PC-9 (cell line): Measurements from ENCODE around the gene RASSF3. TPM values are rescaled to one million over a fixed set of nuclear protein-coding genes. Genes with fewer than 3 reads are reported as not detected.

Experiments
- BruUV-seq: library from RNA; stranded (reverse); fragments of 400-500 nt; replicated peaks from 2 replicates; lab custom pipeline; 2021; lab: Mats Ljungman, UMichigan
- CTCF ChIA-PET: fragments of 300-600 bp; sonication (Branson Sonifier 250); formaldehyde crosslinking; loops from one replicate; lab custom pipeline; 2022; ENCODE audit warnings: antibody characterized with exemption; lab: Charles Lee
- POLR2A ChIA-PET: fragments of 300-600 bp; sonication (Branson Sonifier 250); formaldehyde crosslinking; loops from one replicate; lab custom pipeline; 2022; ENCODE audit warnings: antibody characterized with exemption; ENCODE audit not compliant: unreplicated experiment; lab: Charles Lee
- DNase-seq, 2 experiments: peaks; one replicate each; pipeline versions ENCODE4 v3.0.0 to v3.0.0-alpha.2; 2015 to 2022; ENCODE audit warnings: mixed read lengths in 1 of 2
- H2AFZ ChIP-seq: fragments of 200-600 bp; sonication (generic); 2 replicates; pipeline ENCODE4 v1.8.1; 2017; ENCODE audit warnings: antibody characterized with exemption
- H3F3A ChIP-seq: fragments of 200-600 bp; sonication (generic); 2 replicates; pipeline ENCODE4 v1.8.1; 2017; ENCODE audit warnings: antibody characterized with exemption, mild to moderate bottlenecking, low read depth; ENCODE audit not compliant: insufficient read depth
- H3K27ac ChIP-seq: fragments of 200-600 bp; sonication (generic); 2 replicates; pipeline ENCODE4 v1.6.1; 2016; ENCODE audit warnings: mixed run types
- H3K27me3 ChIP-seq: fragments of 200-600 bp; sonication (generic); 2 replicates; pipeline ENCODE4 v1.6.1; 2016; ENCODE audit warnings: low read depth, mixed run types; ENCODE audit not compliant: insufficient read depth
- H3K36me3 ChIP-seq: fragments of 200-600 bp; sonication (generic); 2 replicates; pipeline ENCODE4 v1.6.1; 2016; ENCODE audit warnings: low read depth, mixed run types
- H3K4me1 ChIP-seq: fragments of 200-600 bp; sonication (generic); replicated peaks from 2 replicates; pipeline ENCODE4 v1.6.1; 2016; ENCODE audit warnings: mixed run types; ENCODE audit not compliant: insufficient read depth
- H3K4me2 ChIP-seq: fragments of 200-600 bp; sonication (generic); 2 replicates; pipeline ENCODE4 v1.6.1; 2017; ENCODE audit warnings: mixed run types
- H3K4me3 ChIP-seq: fragments of 200-600 bp; sonication (generic); 2 replicates; pipeline ENCODE4 v1.6.1; 2016; ENCODE audit warnings: mixed run types
- H3K79me2 ChIP-seq: fragments of 200-600 bp; sonication (generic); 2 replicates; pipeline ENCODE4 v1.6.1; 2017; ENCODE audit warnings: low read depth, mixed run types
- H3K9me2 ChIP-seq: fragments of 200-600 bp; sonication (generic); 2 replicates; pipeline ENCODE4 v1.8.1; 2017; ENCODE audit warnings: mild to moderate bottlenecking; ENCODE audit not compliant: insufficient read depth
- H3K9me3 ChIP-seq: fragments of 200-600 bp; sonication (generic); 2 replicates; pipeline ENCODE4 v1.8.1; 2016; ENCODE audit warnings: low read depth; ENCODE audit not compliant: insufficient read depth
- H4K20me1 ChIP-seq: fragments of 200-600 bp; sonication (generic); 2 replicates; pipeline ENCODE4 v1.8.1; 2017; ENCODE audit not compliant: insufficient read depth
- CTCF ChIP-seq: fragments of 200-600 bp; sonication (generic); conservative IDR thresholded peaks from 2 replicates; pipeline ENCODE4 v1.6.1; 2017; ENCODE audit warnings: mixed run types, antibody characterized with exemption, mild to moderate bottlenecking, moderate library complexity
- EZH2 ChIP-seq: fragments of 200-600 bp; sonication (generic); IDR thresholded peaks from 2 replicates; pipeline ENCODE4 v1.8.0; 2017; ENCODE audit warnings: antibody characterized with exemption, low read depth
- intact Hi-C: fragments of 100-400 bp; cut with micrococcal nuclease; formaldehyde crosslinking; loops from one replicate; pipeline ENCODE4 v1.10.0; 2022; ENCODE audit not compliant: unreplicated experiment
- total RNA-seq: library from RNA; stranded (reverse); gene quantifications from 2 replicates; pipeline ENCODE4 v1.2.3, GENCODE V29; 2021

The RASSF3 gene
- total RNA-seq, 1 experiment from 2014 or later = 38.9 TPM

GRCh38 chr12:64587447-64587846, 22.8 kb upstream of the RASSF3 start:
- TF ChIP-seq CTCF (no peak), EZH2 (no peak)
- intact Hi-C loops = no loop called here
- Histone ChIP-seq H3K9me3 (no peaks in the 10 kb centered on the region), H3K79me2 (no peaks in the 10 kb centered on the region), H3K9me2 (no peaks in the 10 kb centered on the region), H3K4me1 (no peaks in the 10 kb centered on the region), H3K27ac (no peak overlapping the region), H3F3A (no peaks in the 10 kb centered on the region), H3K27me3 (no peaks in the 10 kb centered on the region), H4K20me1 (no peaks in the 10 kb centered on the region), H2AFZ (no peak overlapping the region), H3K4me3 (no peak overlapping the region), H3K4me2 (no peak overlapping the region), H3K36me3 (no peaks in the 10 kb centered on the region)
- ChIA-PET CTCF (no interaction called here), POLR2A (no interaction called here)
- no TSS peak for BruUV-seq
- no peak for DNase-seq

- no peak for TF ChIP-seq EZH2
- no peak for TF ChIP-seq CTCF
- BruUV-seq = no TSS peak
- Histone ChIP-seq H3K9me3 (no peaks in the 10 kb centered on the region), H3K4me2 (no peak overlapping the region), H3K4me3 (no peak overlapping the region), H3K9me2 (no peaks in the 10 kb centered on the region), H3K27ac (no peak overlapping the region), H2AFZ (no peak overlapping the region), H4K20me1 (no peaks in the 10 kb centered on the region), H3K27me3 (no peaks in the 10 kb centered on the region), H3K4me1 (no peaks in the 10 kb centered on the region), H3K79me2 (no peaks in the 10 kb centered on the region), H3F3A (no peaks in the 10 kb centered on the region), H3K36me3 (no peaks in the 10 kb centered on the region)
- ChIA-PET POLR2A (interaction anchor here (0.6 kb wide), 1 partner anchor 58 kb away, joined by 4 read pairs; no protein-coding TSS in a partner anchor), CTCF (no interaction called here)
- intact Hi-C loops = no loop called here
- no peak for DNase-seq
Observed at GRCh38 chr12:64590183-64590582, 20.1 kb upstream of the RASSF3 start.

- TF ChIP-seq EZH2 = no peak
- no peak for TF ChIP-seq CTCF
- no peak overlapping the region for H3K4me3 ChIP-seq
- no peaks in the 10 kb centered on the region for H3K9me2 ChIP-seq
- no peaks in the 10 kb centered on the region for H3K79me2 ChIP-seq
- DNase-seq = no peak
- POLR2A ChIA-PET = no interaction called here
- no peaks in the 10 kb centered on the region for H3K9me3 ChIP-seq
- CTCF ChIA-PET = no interaction called here
- H3K27me3 ChIP-seq = no peaks in the 10 kb centered on the region
- intact Hi-C loops = no loop called here
- H2AFZ ChIP-seq = no peak overlapping the region
- H3K4me2 ChIP-seq = no peak overlapping the region
- H3F3A ChIP-seq = no peaks in the 10 kb centered on the region; the same call in 1 of the 2 replicates
- no peaks in the 10 kb centered on the region for H3K36me3 ChIP-seq
- BruUV-seq = no TSS peak
- H3K4me1 ChIP-seq = no peaks in the 10 kb centered on the region
- H3K27ac ChIP-seq = no peak overlapping the region
- H4K20me1 ChIP-seq = no peaks in the 10 kb centered on the region
Observed at GRCh38 chr12:64595863-64596793, 14.2 kb upstream of the RASSF3 start.
